CD4-positive, alpha-beta T cell treated with Interferon gamma for 1 hour (primary cell): ENCODE results near the gene HDC.

Experiments used
- DNase-seq: peaks from one replicate; pipeline ENCODE4 v3.0.0-alpha.2; 2020

Gene HDC

GRCh38 chr15:50222181-50222580 lies 43.3 kb downstream of the HDC start:
- no peak for DNase-seq

GRCh38 chr15:50219820-50220219 lies 45.7 kb downstream of the HDC start:
- DNase-seq: no peak

GRCh38 chr15:50218691-50219090 lies 46.8 kb downstream of the HDC start:
- DNase-seq: no peak

GRCh38 chr15:50218291-50218690 lies 47.2 kb downstream of the HDC start:
- no peak for DNase-seq

GRCh38 chr15:50210462-50211157 lies 54.9 kb downstream of the HDC start:
- no peak for DNase-seq

- DNase-seq: no peak
Observed at GRCh38 chr15:50209809-50210208, 55.7 kb downstream of the HDC start.

GRCh38 chr15:50206020-50206419 lies 59.5 kb downstream of the HDC start:
- DNase-seq: no peak

GRCh38 chr15:50202003-50202402 lies 63.5 kb downstream of the HDC start:
- DNase-seq: no peak

GRCh38 chr15:50192926-50193620 lies 72.5 kb downstream of the HDC start:
- no peak for DNase-seq

GRCh38 chr15:50192164-50192563 lies 73.4 kb downstream of the HDC start:
- DNase-seq: no peak
